Jurkat, Clone E6-1 (cell line): ENCODE measurements around the gene SP140L.
"Not testable (repeated sequence)": the region's sequence is repeated elsewhere in the genome, so short reads cannot be mapped to it uniquely, and the experiment has no call there.

Experiments used
- DNase-seq: peaks from one replicate; pipeline ENCODE4 v3.0.0-alpha.2; 2011; ENCODE audit warnings: low read depth, low spot score
- H3K4me3 ChIP-seq: 2 replicates; pipeline ENCODE4 v1.5.1; 2011; ENCODE audit warnings: mild to moderate bottlenecking, low read length, control low read depth, moderate library complexity

Gene SP140L

GRCh38 chr2:230322561-230323384, 4.2 kb upstream of the SP140L start:
- no peak overlapping the region for H3K4me3 ChIP-seq
- DNase-seq = no peak

GRCh38 chr2:230323385-230324106, 3.4 kb upstream of the SP140L start:
- H3K4me3 ChIP-seq = no peak overlapping the region
- no peak for DNase-seq

GRCh38 chr2:230324503-230324902, 2.5 kb upstream of the SP140L start:
- no peak for DNase-seq

GRCh38 chr2:230325316-230326243, 1.4 kb upstream of the SP140L start:
- no peak overlapping the region for H3K4me3 ChIP-seq
- no peak for DNase-seq

More at GRCh38 chr2:230324503-230324902, 2.5 kb upstream of the SP140L start:
- no peak overlapping the region for H3K4me3 ChIP-seq

DNA sequence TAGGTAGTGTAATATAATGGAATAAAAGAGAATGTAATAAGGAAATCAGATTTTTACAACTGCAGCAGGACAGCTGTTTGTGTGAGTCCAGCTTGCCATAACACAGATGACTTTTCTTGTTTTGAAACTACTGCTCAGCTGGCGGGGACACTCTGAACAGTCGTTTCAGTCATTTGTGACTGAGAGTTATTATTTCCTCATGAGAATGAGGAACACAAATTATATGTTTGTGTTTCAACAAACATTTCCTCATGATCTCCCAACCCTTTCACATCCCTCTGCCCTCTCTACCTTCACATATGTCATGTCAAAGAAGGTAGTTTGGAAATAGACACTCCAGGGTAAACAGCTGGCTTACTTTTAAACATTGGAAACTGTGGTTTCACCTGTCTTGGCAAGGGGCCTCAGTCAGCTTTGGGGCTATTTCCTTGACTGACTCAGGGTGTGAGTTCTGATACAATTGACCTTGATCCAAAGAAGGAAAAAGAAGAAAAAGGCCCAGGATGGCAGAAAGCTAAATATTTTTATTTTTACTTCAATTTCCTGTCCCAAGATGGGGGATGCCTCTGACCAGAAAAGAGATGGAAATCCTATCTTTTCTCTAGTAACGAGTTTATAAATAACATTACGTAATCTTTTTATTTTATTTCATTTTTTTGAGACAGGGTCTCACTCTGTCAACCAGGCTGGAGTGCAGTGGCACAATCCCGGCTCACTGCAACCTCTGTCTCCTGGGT, 593 bp downstream of the SP140L start:
- H3K4me3 ChIP-seq = peak overlapping the region; percentile 61
- DNase-seq = no peak

GRCh38 chr2:230328155-230328458, 1.1 kb downstream of the SP140L start:
- peak overlapping the region; percentile 61 for H3K4me3 ChIP-seq

DNA sequence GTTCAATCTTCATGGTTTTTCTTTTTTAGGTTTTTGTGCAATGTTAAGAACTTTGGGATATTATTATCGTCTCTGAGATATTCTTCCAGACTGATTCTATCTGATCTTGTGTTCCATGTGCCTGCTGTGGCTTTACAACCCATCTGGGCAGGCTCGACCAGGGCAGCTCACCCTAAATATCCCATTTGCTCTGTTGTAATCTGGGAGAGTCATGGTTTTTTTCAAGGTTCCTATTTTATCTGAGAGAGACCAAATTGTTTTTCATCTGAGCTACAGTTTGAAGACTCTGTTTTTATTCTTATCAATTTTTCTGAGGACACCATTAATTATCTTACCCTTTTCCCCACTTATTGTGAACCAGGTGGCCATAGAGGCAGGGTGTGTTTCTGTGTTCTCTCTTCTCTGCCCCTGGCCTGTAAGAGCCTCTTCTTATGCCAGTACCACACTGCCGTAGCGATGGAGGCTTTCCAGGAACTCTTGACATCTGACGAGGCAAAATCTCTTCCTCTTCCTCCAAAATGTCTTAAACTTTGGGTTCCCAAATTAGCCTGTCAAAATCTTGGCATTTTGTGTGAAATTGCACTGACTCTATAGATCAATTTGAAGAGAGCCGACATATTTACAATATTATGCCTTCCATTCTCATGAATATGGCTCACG, 3.1 kb downstream of the SP140L start:
- DNase-seq = no peak
- H3K4me3 ChIP-seq = no peak overlapping the region

More at GRCh38 chr2:230328155-230328458, 1.1 kb downstream of the SP140L start:
- DNase-seq = no peak

GRCh38 chr2:230330725-230331124, 3.7 kb downstream of the SP140L start:
- no peak overlapping the region for H3K4me3 ChIP-seq
- DNase-seq = no peak

- H3K4me3 ChIP-seq = no peak overlapping the region
- DNase-seq = no peak
Observed at GRCh38 chr2:230335461-230335863, 8.5 kb downstream of the SP140L start.

GRCh38 chr2:230335864-230336506, 9.0 kb downstream of the SP140L start:
- no peak for DNase-seq
- no peak overlapping the region for H3K4me3 ChIP-seq

- H3K4me3 ChIP-seq, DNase-seq: not testable (repeated sequence)
Observed at GRCh38 chr2:230341936-230342528, 15.0 kb downstream of the SP140L start.

DNA sequence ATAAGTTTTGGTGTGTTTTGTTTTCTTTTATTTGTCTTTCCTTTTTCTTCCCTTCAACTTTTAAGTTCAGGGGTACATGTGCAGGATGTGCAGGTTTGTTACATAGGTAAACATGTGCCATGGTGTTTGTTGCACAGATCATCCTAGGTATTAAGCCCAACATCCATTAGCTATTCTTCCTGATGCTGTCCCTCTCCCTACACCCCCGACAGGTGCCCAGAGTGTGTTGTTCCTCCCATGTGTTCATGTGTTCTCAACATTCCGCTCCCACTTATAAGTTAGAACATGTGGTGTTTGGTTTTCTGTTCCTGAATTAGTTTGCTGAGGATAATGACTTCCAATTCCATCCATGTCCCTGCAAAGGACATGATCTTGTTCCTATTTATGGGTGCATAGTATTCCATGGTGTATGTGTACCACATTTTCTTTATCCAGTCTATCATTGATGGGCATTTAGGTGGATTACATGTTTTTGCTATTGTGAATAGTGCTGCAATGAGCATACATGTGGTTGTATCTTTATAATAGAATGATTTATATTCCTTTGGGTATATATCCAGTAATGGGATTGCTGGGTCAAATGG, 16.1 kb downstream of the SP140L start:
- not testable (repeated sequence) for H3K4me3 ChIP-seq

DNA sequence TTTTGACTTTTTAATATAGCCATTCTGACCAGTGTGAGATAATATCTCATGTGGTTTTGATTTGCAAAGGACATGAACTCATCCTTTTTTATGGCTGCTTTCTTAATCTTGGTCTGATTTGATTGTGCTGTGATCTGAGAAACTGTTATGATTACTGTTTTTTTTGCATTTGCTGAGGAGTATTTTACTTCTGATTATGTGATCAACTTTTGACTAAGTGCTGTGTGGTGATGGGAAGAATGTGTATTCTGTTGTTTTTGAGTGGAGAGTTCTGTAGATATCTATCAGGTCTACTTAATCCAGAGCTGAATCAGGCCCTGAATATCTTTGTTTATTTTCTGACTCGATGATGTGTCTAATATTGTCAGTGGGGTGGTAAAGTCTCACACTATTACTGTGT, 16.8 kb downstream of the SP140L start:
- DNase-seq = no peak

More for the DNA sequence above, 16.1 kb downstream of the SP140L start:
- DNase-seq = not testable (repeated sequence)

GRCh38 chr2:230346465-230346864, 19.5 kb downstream of the SP140L start:
- no peak for DNase-seq

More for the DNA sequence above, 16.8 kb downstream of the SP140L start:
- H3K4me3 ChIP-seq = no peak overlapping the region

GRCh38 chr2:230346921-230347533, 20.0 kb downstream of the SP140L start:
- DNase-seq = no peak
- no peak overlapping the region for H3K4me3 ChIP-seq

More at GRCh38 chr2:230346465-230346864, 19.5 kb downstream of the SP140L start:
- H3K4me3 ChIP-seq = no peak overlapping the region

GRCh38 chr2:230347659-230348305, 20.8 kb downstream of the SP140L start:
- DNase-seq = no peak
- no peak overlapping the region for H3K4me3 ChIP-seq
